GM21447 (cell line): ENCODE data around the gene ACRBP.

Source experiments
- ATAC-seq: cut with Tn5 transposase; IDR thresholded peaks from one replicate; pipeline ENCODE4 v1.9.1; 2021; ENCODE audit not compliant: unreplicated experiment

The ACRBP gene

DNA sequence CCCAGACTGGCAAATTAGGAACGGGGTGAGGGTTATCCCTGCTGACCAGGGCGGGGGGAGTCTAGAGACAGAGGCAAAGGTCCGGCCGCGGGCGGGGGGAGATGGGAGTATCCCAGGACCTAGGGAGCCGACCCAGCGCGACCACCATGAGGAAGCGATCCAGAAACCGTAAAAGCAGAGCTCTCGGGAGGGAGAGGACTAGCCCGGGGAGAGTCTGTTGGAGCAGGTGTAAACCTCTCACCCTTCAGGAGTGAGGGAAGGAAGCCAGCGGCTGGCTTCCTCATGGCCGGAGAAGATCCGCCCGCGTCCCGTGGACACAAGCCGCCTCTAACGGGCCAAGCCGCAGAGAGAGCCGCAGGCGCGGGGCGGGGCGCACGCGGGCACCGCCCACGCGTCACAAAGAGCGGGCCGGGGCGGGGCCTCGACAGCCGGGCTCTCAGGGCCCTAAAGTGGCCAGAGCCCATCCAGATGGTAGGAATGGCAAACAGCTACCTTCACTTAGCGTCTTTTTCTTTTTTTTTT, at the start of gene ACRBP:
Gene ACRBP, minus strand, starts transcription at position 350 of the 522 bp plus-strand sequence. Its CDS starts 66 bp downstream, at position 284.
- ATAC-seq: no peak

DNA sequence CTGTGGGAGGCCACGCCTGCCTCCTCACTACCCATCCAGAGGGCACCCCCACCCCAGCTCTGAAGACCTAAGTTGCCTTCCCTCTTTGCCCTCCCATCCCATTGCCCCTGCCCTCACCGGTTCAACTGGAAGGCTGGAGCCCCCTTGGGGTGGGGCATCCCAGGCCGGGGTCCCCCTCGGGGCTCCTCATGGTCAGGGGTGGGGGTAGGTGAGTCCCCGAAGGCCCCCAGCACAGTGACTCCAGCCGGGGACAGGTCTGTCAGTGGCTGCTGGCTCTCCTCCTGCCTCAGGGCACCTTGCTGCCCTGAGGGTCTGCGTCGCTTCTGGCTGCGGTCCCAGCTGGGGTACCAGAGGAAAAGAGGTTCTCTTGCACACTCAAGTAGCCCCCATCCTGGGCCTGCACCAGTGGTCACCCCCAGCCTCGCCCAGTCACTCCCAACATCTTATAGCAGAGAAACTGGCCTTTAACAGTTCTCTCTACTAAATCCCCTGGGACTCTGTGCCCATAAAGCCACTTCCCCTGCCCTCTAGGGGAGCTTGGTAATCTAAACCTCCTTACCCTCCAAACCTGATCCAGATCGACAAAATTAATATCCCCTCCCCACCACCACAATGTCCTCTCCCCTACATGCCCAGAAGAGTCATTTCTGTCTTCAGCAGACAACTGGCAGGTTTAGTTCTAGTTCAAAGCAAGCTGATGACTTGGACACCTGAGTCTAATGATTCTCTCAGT, 48.2 kb upstream of the ACRBP start:
- no peak for ATAC-seq

DNA sequence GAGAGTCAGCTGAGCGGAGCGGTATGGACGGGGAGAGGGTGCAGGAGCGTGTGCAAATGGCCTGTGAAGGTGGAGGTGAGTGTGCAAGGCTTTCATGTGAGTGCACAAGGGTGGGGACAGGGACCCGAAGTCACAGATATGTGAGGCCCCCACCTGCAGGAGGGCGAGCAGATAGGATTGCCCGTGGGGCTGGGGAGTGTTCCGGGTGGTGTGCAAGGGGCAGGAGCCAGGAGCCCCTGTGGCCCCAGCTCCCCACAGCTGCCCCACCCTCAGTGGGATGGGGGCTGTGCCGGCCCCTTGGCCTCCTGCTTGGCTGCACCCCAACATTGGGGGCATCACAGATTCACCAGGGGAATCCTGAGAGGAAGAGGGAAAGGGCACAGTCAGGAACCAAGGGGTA, 47.5 kb upstream of the ACRBP start:
- ATAC-seq: no peak

DNA sequence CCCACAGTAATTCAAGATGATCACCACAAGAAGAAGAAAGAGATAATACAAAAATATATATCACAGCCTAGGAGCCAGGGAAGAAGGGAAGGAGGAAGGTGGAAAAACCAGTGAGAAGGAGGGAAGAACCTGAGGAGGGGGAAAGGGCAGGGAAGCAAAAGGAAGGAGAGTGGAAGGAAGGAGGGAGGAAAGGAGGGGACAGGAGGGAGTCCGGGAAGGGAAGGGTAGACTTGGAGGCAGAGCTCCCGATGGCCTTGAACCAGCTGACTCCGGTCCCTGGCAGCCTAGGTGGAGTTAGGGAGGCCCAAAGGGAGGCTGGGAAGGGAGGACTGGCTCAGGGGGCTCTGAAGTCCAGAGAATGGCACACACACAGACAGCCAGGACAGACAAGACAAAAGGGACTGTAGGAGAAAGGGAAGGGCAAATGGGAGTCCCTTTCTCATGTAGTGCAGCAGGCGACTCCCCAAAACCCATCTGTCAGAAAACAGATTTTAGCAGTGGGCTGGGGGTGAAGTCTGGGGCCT, 46.7 kb upstream of the ACRBP start:
- ATAC-seq: no peak

DNA sequence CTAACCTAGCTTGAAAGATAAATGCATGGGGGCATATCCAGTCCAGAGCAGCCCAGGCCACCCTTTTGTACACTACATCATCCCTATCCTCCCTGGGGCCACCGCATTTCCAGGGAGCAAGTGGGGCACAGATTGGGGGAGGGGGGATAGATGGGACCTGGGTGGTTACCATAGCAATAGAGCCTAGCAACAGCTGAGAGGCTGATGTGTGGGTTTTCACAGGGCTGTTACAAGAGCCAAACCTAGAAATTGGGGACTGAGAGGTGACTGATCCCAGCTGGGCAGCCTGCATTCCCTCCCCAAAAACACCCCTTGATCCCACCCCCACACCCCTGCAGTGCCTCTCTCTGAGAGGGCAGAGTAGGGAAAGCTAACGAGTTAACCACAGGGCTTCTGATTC, 45.7 kb upstream of the ACRBP start:
- ATAC-seq: no peak

DNA sequence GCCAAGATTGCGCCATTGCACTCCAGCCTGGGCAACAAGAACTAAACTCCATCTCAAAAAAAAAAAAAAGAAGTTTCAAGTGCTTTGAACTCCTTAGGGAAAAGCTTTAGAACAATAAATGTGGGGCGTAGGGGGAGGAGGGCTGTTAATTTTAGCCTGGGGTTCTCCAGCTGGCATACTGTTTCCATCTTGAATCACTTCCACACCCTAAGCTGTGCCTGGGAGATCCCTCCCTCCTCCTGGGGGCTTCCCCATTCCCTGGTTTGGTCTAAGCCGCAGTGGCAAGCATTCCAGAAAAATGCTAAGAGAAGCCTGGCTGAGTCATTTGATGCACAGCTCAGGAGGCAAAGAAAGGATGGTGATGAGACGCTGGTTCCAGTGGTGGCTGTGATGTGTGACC, 44.2 kb upstream of the ACRBP start:
- ATAC-seq: no peak

DNA sequence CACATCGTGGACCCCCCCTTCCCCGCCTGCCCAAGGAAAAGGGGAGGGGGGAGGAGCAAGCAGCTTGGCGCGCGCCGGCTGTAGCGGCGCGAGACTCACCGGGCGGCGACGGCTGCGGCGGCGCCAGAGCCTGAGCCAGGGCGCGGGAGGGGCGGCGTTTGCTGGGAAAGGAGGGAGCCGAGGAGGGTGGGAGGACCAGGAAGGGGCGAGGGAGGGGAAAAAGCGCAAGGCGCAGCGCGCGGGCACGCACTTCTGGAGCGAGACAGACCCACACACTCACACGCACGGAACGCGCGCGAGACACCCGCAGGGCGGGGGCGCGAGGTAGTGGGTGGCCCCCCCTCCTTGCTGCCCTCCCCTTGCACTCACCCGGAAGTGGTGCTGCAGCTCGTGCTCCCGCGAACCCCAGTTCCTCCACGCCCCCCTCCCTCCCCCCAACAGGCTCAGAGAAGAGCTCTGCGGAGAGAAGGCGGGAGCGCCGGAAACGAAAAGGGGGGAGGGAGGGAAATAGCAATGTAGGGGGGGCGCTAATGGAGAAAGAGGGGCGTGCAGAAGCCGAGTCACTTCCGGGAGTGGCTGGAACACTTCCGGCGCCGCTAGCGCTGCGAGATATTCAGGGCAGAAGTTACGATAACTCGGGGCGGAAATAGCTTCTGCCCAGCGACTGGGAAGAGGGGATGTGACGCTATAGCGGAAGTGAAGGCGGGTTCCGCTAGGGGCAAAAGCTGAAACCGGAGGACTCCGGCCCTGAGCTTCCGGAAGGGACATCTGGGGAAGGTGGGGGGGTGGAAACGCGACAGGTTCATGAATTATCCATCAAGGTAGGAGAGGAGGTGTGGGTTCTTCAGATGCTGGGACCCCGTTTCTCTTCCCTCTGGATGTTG, 42.0 kb upstream of the ACRBP start, which contains the start of gene ZNF384:
Gene ZNF384, minus strand, starts transcription at position 377 of the 884 bp plus-strand sequence. CDS start 9,855 bp downstream, outside the sequence.
- peak; percentile 83 for ATAC-seq

DNA sequence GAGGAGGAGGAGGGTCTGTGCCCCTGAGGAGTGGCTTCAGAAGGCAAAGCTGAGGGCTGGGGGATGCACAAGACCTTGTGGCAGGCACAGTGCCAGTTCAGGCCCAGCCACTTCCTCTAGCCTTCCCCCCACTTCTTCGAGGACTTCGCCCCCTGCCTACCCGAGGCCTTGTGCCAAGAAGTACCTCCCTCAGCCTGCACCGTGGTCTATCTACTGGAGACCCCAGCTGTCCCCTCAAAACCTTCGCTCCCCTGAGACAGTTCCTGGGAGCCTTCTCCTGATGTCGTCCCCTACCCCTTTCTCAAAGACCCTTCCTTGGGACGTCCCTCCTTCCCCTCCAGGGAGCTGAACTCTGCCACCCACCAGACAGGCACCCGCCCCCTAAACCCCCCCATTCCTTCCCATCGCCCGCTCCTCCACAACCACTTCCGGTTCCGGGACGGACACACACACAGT, 41.3 kb upstream of the ACRBP start:
- ATAC-seq: peak; percentile 11

DNA sequence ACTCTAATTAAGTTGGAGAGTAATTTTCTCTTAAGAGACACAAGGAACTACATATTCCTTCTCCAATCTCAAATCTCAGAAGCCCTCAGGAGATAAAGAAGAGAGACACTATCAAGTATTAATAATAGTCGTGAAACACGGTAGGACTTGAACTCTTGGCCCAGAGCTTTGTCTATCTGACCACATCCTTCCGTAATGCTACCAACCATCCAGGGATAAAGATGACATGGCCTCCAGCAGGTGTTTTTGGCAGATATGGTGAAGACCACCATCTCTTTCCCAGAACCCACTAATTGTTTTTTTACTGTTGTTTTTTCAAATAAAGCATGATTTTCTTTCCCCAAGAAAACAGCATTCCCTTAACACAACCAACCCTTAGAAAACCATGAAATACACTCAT, 38.6 kb upstream of the ACRBP start:
- no peak for ATAC-seq

DNA sequence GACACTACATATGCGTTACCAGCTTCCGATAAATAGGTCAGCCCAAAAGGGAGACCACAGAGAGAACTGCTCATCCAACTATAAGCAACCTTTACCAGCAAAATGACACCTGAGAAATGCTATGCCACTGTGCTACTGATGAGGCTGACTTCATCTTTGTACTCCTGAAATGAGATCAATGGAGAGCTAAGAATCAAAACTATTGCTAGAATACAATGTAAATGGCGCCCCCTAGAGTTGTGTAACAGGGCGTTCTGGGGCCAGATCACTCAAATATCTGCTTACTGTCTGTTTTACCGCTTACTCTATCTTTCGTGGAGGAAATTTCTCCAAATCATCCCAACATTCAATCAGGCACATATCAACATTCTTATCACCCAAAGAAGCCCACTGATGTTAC, 37.4 kb upstream of the ACRBP start:
- no peak for ATAC-seq

DNA sequence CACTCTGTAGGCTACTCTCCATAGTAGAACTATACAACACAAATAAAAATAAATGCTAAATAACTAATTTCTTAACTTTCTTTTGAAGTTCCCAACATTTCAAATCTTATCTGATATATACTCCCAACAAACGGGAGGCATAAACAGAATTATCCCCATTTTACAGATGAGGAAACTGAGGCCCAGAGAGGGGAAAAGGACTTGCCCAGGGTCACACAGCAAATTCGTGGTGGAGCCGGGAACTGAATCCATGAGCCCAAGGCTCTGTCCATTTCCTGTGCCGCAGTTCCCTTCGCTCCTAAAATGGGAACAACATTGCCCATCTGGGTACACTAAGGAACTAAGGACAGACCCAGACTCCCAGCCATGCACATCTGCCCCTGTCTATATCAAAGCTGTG, 29.7 kb upstream of the ACRBP start:
- ATAC-seq: no peak

DNA sequence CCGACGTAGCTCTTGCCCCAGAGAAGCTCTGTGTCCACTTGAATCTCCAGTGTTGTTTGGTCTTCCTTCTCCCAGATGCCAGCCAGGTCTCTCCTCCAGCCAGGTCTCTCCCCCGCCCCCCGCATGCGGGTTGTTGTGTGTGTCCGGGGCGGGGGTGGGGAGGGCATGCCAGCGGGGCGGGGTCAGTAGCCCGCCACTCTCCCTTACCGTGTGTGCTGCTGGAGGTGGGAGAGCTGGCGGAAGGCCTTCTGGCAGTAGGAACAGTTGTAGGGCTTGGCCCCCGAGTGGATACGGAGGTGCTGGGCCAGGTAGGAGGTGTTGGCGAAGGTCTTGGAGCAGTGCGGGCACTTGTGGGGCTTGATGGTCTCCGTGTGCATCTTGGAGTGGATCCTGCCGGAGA, 24.9 kb upstream of the ACRBP start:
- no peak for ATAC-seq

DNA sequence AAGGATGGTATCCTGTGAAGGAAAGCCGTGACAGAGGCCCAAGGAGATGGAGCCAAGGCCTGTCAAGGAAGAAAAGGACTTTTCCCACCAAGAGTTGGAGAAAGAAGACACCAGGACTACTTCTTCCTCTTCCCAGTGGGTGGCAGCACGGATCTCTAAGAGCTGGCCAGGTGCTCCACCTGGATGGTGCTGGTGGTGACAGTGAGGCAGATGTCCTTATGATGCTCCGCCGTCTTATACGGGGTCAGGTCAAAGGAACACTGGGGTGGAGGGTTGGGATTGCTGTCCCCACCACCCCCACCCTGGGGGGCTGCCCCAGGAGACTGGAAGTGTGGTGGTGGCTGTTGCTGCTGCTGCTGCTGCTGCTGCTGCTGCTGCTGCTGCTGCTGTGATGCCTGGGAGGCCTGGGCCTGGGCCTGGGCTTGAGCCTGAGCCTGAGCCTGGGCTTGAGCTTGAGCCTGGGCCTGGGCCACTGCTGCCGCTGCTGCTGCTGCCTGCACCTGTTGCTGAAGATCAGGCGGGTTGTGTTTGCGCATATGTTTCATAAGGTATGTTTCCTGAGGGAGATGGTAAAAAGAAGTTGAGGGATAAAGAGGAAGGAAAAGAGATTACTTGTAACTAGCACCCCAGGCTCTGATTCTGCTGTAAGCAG, 20.5 kb upstream of the ACRBP start:
- no peak for ATAC-seq

DNA sequence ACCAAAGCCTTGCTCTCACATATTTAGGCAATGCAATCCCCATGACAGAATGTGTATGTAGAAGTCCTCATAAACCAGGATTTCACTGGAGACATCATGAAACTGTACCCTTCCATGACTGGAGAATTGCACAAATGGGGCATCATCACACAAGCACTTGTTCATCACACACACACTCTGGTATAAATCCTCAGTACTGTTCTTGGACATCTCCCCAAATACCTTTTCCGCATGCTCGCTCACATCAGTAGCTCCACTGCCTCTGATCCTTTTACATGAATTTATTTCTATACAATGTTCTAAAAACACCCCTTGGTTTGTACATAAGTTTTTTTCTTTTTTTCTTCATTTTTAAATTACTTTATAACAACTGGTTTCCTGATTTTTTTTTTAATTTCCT, 19.0 kb upstream of the ACRBP start:
- ATAC-seq: no peak

DNA sequence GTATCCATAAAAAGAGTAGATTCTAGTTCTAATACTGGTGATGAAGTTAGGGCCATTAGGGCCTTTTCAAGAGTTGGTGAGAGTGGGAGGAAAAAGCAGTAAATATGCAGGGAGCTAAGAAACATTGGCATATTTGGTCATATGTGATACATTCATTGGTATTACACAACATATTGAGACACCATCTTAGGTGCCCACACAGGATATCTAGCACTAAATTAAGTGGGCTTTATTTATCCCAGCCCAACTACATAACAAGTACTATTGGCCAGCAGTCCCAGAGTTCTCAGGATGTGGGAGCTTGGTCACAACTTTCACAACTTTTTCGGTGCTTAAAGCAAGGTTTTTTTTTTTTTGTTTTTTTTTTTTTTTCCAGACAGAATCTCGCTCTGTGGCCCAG, 17.7 kb upstream of the ACRBP start:
- no peak for ATAC-seq

DNA sequence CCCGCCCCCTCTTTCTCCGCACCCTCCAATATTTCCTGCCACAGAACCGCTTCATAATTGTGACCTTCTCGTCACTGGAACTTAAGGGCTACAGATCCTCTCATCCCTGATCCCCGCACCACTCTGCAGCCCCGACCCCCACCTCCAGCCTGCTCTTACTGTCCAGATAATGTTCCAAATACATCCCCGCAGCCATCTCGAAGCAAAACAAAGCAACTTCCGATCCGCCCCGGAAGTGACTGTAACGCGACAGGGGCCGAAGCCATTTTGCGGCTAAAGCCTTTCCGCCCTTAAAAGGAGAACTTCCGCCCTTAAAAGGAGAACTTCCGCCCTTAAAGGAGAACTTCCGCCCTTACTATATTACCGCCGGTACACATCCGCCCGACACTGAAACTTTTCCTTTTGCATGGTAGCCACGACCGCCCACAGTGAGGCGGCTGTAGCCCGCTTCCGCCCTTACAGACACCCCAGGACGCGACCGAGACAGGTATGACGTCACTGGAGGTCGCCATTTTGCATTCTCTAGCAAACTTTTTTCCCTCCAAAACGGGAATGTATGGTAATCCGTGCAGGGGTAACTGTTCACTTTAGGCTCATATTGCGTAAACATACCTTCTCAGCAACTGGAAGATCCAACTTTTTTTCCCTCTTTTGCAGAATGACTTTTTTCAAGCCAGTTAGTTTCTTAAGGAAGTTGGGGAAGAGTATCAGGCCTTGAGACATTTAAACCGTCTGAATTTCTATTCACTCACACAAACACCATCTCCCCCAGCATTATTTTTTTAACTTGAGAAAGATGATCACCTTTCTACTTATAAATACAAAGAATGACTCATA, 15.9 kb upstream of the ACRBP start, which contains the start of gene ING4:
Gene ING4, minus strand, starts transcription at position 214 of the 837 bp plus-strand sequence. Its CDS starts 18 bp downstream, at position 196.
- peak; percentile 97 for ATAC-seq

DNA sequence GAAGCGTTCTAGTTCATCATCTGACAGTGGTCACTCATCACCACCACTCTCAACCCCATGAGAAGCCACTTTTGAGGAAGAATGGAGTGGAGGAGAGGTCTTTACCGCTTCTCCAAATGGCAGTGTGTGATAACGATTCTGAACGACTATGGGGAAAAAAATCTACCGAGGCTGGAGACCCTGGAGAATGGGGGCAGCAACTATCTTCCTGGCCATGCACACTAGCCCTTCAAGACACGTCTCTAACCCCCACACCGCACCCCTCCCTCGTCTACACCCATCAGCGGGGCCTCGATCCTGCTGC, 15.3 kb upstream of the ACRBP start:
- peak; percentile 28 for ATAC-seq

DNA sequence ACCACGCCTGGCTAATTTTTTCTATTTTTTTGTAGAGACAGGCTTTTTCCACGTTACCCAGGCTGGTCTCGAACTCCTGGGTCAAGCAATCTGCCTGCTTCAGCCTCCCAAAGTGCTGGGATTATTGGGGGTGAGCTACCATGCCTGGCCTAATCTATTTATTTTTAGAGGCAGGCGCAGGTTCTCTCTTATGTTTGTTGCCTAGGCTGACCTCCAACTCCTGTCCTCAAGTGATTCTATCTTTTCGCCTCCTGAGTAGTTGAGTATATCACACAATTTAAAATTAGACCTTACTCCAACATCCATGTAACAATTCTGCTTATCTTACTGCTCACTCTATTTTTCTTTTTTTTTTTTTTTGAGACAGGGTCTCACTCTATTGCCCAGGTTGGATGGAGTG, 6.8 kb upstream of the ACRBP start:
- ATAC-seq: no peak

DNA sequence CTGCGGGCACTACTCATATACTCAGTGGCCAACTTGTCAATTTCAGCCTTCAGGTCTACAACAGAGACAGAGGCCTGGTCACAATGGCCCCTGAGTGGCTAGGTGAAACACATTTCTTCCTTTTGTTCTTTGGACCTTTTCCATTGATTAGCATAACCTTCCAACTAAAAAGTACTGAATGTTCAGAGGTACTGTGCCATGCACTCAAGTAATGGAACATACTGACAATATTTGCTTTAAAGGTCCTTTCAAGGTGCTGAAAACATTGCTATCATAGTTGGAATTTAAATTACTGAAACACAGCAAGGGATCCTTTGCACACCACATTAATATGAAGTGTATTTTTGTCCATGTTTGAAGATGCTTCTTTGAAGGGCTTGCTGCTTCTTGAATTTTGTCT, 6.1 kb upstream of the ACRBP start:
- no peak for ATAC-seq

DNA sequence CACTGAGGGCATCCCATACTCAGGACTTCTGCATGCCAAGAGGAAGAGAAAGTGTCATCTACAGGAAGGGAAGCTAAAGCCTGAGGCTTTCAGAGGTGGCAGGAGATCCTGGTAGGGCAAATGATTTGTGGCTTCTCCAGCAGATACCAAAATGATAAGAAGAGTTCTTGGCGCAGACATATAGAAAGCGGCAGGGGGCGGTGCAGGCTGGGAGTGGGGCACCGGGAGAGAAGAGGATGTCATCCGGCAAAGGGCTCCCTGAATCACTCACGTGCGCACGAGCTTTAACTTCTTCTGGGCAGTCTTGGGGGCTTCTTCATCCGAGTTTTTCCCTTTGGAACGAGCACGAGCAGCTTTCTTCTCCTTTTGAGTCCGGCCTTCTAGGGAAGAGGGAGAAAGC, 5.2 kb upstream of the ACRBP start:
- no peak for ATAC-seq
